Stomach (tissue), 9 donors: ENCODE results near the gene MAP3K5. TPM values are rescaled to one million over a fixed set of nuclear protein-coding genes. Genes with fewer than 3 reads are reported as not detected.

Experiments used
- DNase-seq, 2 donors: peaks; one replicate each; pipeline versions ENCODE4 v3.0.0 to v3.0.0-alpha.2; 2013 to 2019
- H3K27ac ChIP-seq, 5 donors: fragments of 200-600 bp in 4 of 5; sonication (generic) in 4 of 5; one replicate each; pipeline ENCODE4 v1.5.1; 2013 to 2019; ENCODE audit warnings: mild to moderate bottlenecking in 1 of 5, moderate library complexity in 1 of 5
- H3K27me3 ChIP-seq, 3 donors: fragments of 200-600 bp; sonication (generic); one replicate each; pipeline ENCODE4 v1.5.1; 2017 to 2019; ENCODE audit warnings: mixed run types in 1 of 3
- H3K36me3 ChIP-seq, 4 donors: fragments of 200-600 bp; sonication (generic); 1 replicate in 3 of 4; 2 replicates in 1 of 4; pipeline ENCODE4 v1.5.1; 2016 to 2019
- H3K4me1 ChIP-seq, 4 donors: fragments of 200-600 bp; sonication (generic); one replicate each; pipeline ENCODE4 v1.5.1; 2016 to 2019
- H3K4me3 ChIP-seq, 4 donors: fragments of 200-600 bp; sonication (generic) in 3 of 4; one replicate each; pipeline ENCODE4 v1.5.1; 2016 to 2019; ENCODE audit warnings: mild to moderate bottlenecking in 1 of 4
- H3K9me3 ChIP-seq, 4 donors: fragments of 200-600 bp; sonication (generic); one replicate each; pipeline ENCODE4 v1.5.1; 2016 to 2019
- EP300 ChIP-seq: sonication (generic); formaldehyde crosslinking; IDR thresholded peaks from one replicate; pipeline ENCODE4 v1.6.1; 2017; ENCODE audit warnings: antibody characterized with exemption
- POLR2A ChIP-seq, 4 donors: fragments of 450-650 bp; IDR thresholded peaks; one replicate each; pipeline ENCODE4 v1.6.1; 2016; ENCODE audit warnings: antibody characterized with exemption in 4 of 4, control low read depth in 2 of 4, mild to moderate bottlenecking in 1 of 4, moderate library complexity in 1 of 4
- POLR2AphosphoS5 ChIP-seq, 3 donors: sonication (generic); formaldehyde crosslinking; IDR thresholded peaks; one replicate each; pipeline ENCODE4 v1.6.1; 2016; ENCODE audit warnings: antibody characterized with exemption in 3 of 3
- WGBS, 5 donors: extraction: QIAGEN DNeasy Blood & Tissue Kit in 3 of 5; methylation state at CpG; one replicate each; pipeline versions ENCODE4 v1.1.5 to v1.1.7; 2013 to 2018; 5-methylcytosine and 5-hydroxymethylcytosine counted together
- intact Hi-C: fragments of 100-400 bp; cut with DNase I; formaldehyde crosslinking; loops from one replicate; pipeline ENCODE4 v1.15.1; 2023; ENCODE audit warnings: low total_unique reads
- polyA plus RNA-seq, 3 donors: library from polyadenylated mRNA; stranded (reverse); fragments of 200-250 nt; gene quantifications; one replicate each; pipeline ENCODE4 v1.2.3, GENCODE V29; 2013
- total RNA-seq, 5 donors: library from RNA; depleted of rRNA; stranded (reverse); fragments of >200 nt; gene quantifications; one replicate each; pipeline versions ENCODE4 v1.1.0 to v1.2.3, GENCODE V29; 2014 to 2016
- TF ChIP-seq, protein P1 (sequence below), 7 experiments: fragments of 450-650 bp in 4 of 7; fragments of 200-600 bp in 3 of 7; sonication (generic) in 3 of 7; IDR thresholded peaks; one replicate each; pipeline ENCODE4 v1.5.1; 2016 to 2019; ENCODE audit warnings: antibody characterized with exemption in 7 of 7, control low read depth in 2 of 7, mild to moderate bottlenecking in 1 of 7
- donor health status: healthy with polysubstance abuse.
- donor health status: Bipolar disorder and iron deficiency.
- donor health status: healthy.

The MAP3K5 gene
- total and polyA plus RNA-seq, 8 donors = 4.9 to 40.3 (median 23.6) TPM

DNA sequence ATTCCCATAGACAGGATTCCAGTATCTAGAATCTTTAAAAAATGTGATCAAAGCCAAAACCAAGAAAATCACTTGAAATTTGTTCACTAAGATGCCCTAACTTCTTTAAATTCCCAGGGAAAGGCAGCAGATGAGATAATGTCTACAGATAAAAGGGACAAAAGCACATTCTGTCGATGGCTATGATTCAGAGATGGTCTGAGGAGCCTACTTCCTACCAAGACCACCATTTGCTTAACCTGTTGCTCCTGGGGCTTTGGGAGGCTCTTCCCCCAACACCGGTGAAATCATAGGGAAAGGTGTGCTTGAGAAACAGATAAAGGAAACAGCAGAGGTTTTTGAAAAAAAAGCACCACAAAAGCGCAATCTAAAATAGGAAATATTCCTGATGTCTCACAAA is 123.7 kb downstream of the MAP3K5 start:
- H3K4me1 ChIP-seq = peaks cover 0 to 19% (median 6%) of the 10 kb centered on the region in 4 donors
- intact Hi-C loops = no loop called here
- H3K9me3 ChIP-seq = no peaks in the 10 kb centered on the region
- 78 to 89% (median 83%) methylated on average over 3 of the region's 3 CpGs for WGBS, 5 donors
- no peak for DNase-seq
- peak overlapping the region in 1 of 5 donors; percentile 39 for H3K27ac ChIP-seq
- H3K36me3 ChIP-seq = peaks cover 0 to 46% (median 26%) of the 10 kb centered on the region in 4 donors
- TF ChIP-seq EP300 = no peak
- TF ChIP-seq POLR2A (IDR thresholded peaks at IDR 0.05) = no peak
- TF ChIP-seq, protein P1, sequence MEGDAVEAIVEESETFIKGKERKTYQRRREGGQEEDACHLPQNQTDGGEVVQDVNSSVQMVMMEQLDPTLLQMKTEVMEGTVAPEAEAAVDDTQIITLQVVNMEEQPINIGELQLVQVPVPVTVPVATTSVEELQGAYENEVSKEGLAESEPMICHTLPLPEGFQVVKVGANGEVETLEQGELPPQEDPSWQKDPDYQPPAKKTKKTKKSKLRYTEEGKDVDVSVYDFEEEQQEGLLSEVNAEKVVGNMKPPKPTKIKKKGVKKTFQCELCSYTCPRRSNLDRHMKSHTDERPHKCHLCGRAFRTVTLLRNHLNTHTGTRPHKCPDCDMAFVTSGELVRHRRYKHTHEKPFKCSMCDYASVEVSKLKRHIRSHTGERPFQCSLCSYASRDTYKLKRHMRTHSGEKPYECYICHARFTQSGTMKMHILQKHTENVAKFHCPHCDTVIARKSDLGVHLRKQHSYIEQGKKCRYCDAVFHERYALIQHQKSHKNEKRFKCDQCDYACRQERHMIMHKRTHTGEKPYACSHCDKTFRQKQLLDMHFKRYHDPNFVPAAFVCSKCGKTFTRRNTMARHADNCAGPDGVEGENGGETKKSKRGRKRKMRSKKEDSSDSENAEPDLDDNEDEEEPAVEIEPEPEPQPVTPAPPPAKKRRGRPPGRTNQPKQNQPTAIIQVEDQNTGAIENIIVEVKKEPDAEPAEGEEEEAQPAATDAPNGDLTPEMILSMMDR (IDR thresholded peaks at IDR 0.05) = no peak
- no peak for TF ChIP-seq POLR2AphosphoS5 (IDR thresholded peaks at IDR 0.05)
- no peaks in the 10 kb centered on the region for H3K27me3 ChIP-seq
- no peak overlapping the region for H3K4me3 ChIP-seq

DNA sequence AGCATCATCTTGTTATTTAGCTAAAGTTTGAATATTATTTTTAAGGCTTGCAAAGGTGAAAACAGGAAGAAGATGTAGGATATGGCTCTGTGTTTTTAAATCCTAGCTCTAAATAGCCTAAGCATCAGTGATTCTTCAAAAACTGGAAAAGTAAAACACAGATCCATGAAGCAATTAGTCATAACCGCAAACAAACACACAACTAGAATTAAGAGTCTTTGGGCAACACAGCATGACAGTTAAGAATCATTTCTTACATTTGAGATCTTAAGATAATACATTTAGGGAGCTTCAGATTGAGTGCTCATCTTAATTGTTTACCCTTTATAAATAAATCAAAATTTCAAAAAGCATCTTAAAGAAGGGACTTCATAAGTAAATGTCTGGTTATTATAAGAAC is 126.2 kb downstream of the MAP3K5 start:
- Histone ChIP-seq H3K4me1 (peaks cover 0 to 19% (median 6%) of the 10 kb centered on the region in 4 donors), H3K4me3 (no peak overlapping the region), H3K36me3 (peaks cover 0 to 46% (median 26%) of the 10 kb centered on the region in 4 donors), H3K27me3 (no peaks in the 10 kb centered on the region), H3K27ac (no peak overlapping the region), H3K9me3 (no peaks in the 10 kb centered on the region)
- TF ChIP-seq POLR2AphosphoS5 (IDR thresholded peaks at IDR 0.05) = no peak
- TF ChIP-seq, protein P1 (IDR thresholded peaks at IDR 0.05) = no peak
- TF ChIP-seq POLR2A (IDR thresholded peaks at IDR 0.05) = no peak
- no peak for TF ChIP-seq EP300
- intact Hi-C loops = no loop called here
- 94 to 100% (median 97%) methylated on average over 1 of the region's 1 CpG for WGBS, 5 donors
- no peak for DNase-seq

DNA sequence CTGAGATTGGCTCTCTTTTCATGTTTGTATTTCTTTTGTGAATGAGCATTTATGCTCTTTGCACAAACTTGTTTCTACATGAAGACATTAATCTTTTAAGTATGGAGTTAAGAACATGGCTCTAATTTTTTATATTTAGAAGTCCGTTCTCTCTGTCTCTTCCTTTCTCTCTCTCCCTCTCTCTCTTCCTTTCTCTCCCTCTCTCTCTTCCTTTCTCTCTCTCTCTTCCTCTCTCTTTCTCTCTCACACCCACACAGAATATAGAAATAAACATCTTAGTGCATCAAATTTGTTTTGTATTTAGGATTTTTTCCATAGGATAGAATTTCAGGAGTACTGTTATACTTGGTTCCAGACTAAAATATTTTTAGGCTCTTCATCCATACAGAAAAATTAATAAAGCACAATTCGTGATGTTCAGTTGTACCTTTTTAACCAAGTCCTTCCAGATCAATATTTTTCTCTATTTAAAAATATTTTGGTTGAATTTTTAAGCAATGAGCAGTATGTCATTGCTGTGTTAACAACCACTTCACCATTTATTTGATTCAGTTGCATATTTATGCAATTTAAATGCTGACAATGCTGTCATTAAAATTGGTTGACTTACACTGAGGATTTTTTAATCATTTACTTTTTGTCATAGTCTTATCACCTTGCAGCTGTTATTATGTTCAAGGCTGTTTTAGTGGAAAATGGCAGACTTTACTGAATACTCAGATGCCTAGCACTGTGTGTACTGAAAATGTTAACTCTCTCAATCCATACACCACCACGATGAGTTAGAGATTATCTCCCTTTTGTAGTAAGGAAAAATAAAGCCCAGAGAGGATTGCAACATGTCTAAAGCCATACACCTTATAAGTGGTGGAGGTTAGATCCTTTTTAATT is 129.7 kb downstream of the MAP3K5 start:
- no peak for DNase-seq
- intact Hi-C loops = no loop called here
- Histone ChIP-seq H3K4me3 (no peak overlapping the region), H3K27ac (no peak overlapping the region), H3K27me3 (no peaks in the 10 kb centered on the region), H3K4me1 (no peaks in the 10 kb centered on the region), H3K9me3 (no peaks in the 10 kb centered on the region), H3K36me3 (peaks cover 0 to 48% (median 29%) of the 10 kb centered on the region in 4 donors)
- WGBS, 5 donors = 79 to 89% (median 86%) methylated on average over 3 of the region's 3 CpGs
- TF ChIP-seq POLR2A (IDR thresholded peaks at IDR 0.05) (no peak), EP300 (no peak)
- TF ChIP-seq, protein P1 (IDR thresholded peaks at IDR 0.05) = no peak

DNA sequence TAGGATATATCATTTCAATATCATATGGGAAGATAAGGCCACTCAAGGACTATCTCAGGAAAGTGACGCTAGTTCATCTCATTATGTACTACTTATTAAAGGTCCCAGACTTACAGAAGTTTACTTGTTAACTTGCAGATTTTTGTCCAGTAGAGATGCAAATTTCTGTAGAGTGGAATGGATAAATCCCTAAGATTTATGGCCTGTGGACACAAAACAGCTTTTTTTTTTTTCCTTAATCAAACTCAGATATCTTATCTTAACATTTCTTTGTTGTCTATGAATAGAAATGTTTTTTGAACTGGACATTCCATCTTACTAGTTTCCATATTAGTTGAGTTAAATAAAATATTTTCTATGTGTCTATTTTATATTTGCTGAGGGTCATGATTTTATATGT is 131.6 kb downstream of the MAP3K5 start:
- peaks cover 0 to 55% (median 39%) of the 10 kb centered on the region in 4 donors for H3K36me3 ChIP-seq
- no peak for DNase-seq
- no peaks in the 10 kb centered on the region for H3K27me3 ChIP-seq
- H3K9me3 ChIP-seq = no peaks in the 10 kb centered on the region
- TF ChIP-seq, protein P1 (IDR thresholded peaks at IDR 0.05) = no peak
- no peak for TF ChIP-seq POLR2A (IDR thresholded peaks at IDR 0.05)
- TF ChIP-seq EP300 = no peak
- TF ChIP-seq POLR2AphosphoS5 (IDR thresholded peaks at IDR 0.05) = no peak
- intact Hi-C loops = no loop called here
- H3K4me3 ChIP-seq = no peak overlapping the region
- no peaks in the 10 kb centered on the region for H3K4me1 ChIP-seq
- H3K27ac ChIP-seq = no peak overlapping the region
- 92 to 100% (median 95%) methylated on average over 1 of the region's 1 CpG for WGBS, 5 donors
